HepG2 (cell line): ENCODE measurements around the gene TRIO. TPM values are rescaled to one million over a fixed set of nuclear protein-coding genes. Genes with fewer than 3 reads are reported as not detected.

Source experiments
- ATAC-seq: fragments of 200-7000 bp; cut with Tn5 transposase; 3 replicates; pipeline ENCODE4 v1.9.1; 2020; ENCODE audit warnings: mild to moderate bottlenecking, moderate library complexity
- BruUV-seq: library from RNA; stranded (reverse); fragments of 400-500 nt; replicated peaks from 2 replicates; lab custom pipeline; 2021; lab: Mats Ljungman, UMichigan
- CTCF ChIA-PET: fragments of 300-600 bp; formaldehyde crosslinking; extraction: SDS; loops from one replicate; lab custom pipeline; 2021; ENCODE audit warnings: low total read pairs, inconsistent platforms, low intra/inter-chr PET ratio; lab: Yijun Ruan, JAX
- POLR2A ChIA-PET: fragments of 350-600 bp; sonication (Branson Sonifier 250); formaldehyde crosslinking; loops from one replicate; lab custom pipeline; 2020; ENCODE audit warnings: antibody characterized with exemption, inconsistent platforms; lab: Yijun Ruan, JAX
- DNase-seq: peaks from one replicate; pipeline ENCODE4 v3.0.0-alpha.2; 2015; ENCODE audit warnings: low spot score
- FAIRE-seq: peaks from 3 replicates; lab custom pipeline; 2011; peaks lifted over from hg19 to GRCh38; lab: Jason Lieb, UNC
- H2AFZ ChIP-seq: one replicate; pipeline ENCODE4 v1.6.1; 2011; ENCODE audit warnings: low read length, inconsistent platforms
- H3K27ac ChIP-seq: fragments of 300-600 bp; 3 replicates; pipeline ENCODE4 v1.8.0; 2011; ENCODE audit warnings: mixed run types, mild to moderate bottlenecking, mixed read lengths, low read length, inconsistent platforms; ENCODE audit not compliant: insufficient read depth; ENCODE audit errors: extremely low read length
- H3K27me3 ChIP-seq, 2 experiments: fragments of 200-600 bp in 1 of 2; 2 replicates in 1 of 2; 3 replicates in 1 of 2; pipeline versions ENCODE4 v1.6.0 to v1.8.0; 2011; ENCODE audit warnings: low read length in 2 of 2, mild to moderate bottlenecking in 2 of 2, moderate library complexity in 2 of 2, inconsistent platforms in 1 of 2; ENCODE audit not compliant: insufficient read depth in 2 of 2, control insufficient read depth in 1 of 2
- H3K36me3 ChIP-seq, 2 experiments: fragments of 200-600 bp in 1 of 2; replicated peaks in 1 of 2; 2 replicates in 1 of 2; 3 replicates in 1 of 2; pipeline versions ENCODE4 v1.5.1 to v1.8.0; 2011; ENCODE audit warnings: low read length in 2 of 2, inconsistent platforms in 1 of 2; ENCODE audit not compliant: insufficient read depth in 2 of 2, control insufficient read depth in 1 of 2
- H3K4me1 ChIP-seq: 2 replicates; pipeline ENCODE4 v1.5.1; 2012; ENCODE audit warnings: low read length, inconsistent platforms; ENCODE audit not compliant: insufficient read depth
- H3K4me2 ChIP-seq: 2 replicates; pipeline ENCODE4 v1.6.0; 2011; ENCODE audit warnings: low read depth, low read length, inconsistent platforms
- H3K4me3 ChIP-seq, 3 experiments: fragments of 200-600 bp in 1 of 3; sonication (generic), shearing (Covaris generic) in 1 of 3; replicated peaks in 1 of 3; 2 replicates each; pipeline ENCODE4 v1.5.1; 2011 to 2016; ENCODE audit warnings: low read length in 3 of 3, inconsistent platforms in 2 of 3, low read depth in 2 of 3, mild to moderate bottlenecking in 2 of 3, control low read depth in 1 of 3, mixed read lengths in 1 of 3; ENCODE audit not compliant: insufficient read depth in 1 of 3
- H3K79me2 ChIP-seq: one replicate; pipeline ENCODE4 v1.6.1; 2011; ENCODE audit warnings: low read length, inconsistent platforms; ENCODE audit not compliant: insufficient read depth
- H3K9ac ChIP-seq: 2 replicates; pipeline ENCODE4 v1.6.0; 2011; ENCODE audit warnings: mild to moderate bottlenecking, low read depth, low read length, inconsistent platforms; ENCODE audit not compliant: insufficient read depth
- H3K9me3 ChIP-seq: 2 replicates; pipeline ENCODE4 v1.5.1; 2012; ENCODE audit warnings: mild to moderate bottlenecking, low read length
- H4K20me1 ChIP-seq: 2 replicates; pipeline ENCODE4 v1.6.0; 2011; ENCODE audit warnings: inconsistent platforms, mild to moderate bottlenecking, low read length, moderate library complexity; ENCODE audit not compliant: insufficient read depth
- ATF7 ChIP-seq, 2 experiments: fragments of 450-650 bp in 1 of 2; sonication (generic) in 1 of 2; formaldehyde crosslinking in 1 of 2; IDR thresholded peaks; 2 replicates each; pipeline versions ENCODE4 v1.4.0 to v1.6.1; 2016 to 2020; ENCODE audit warnings: antibody characterized with exemption in 1 of 2, mild to moderate bottlenecking in 1 of 2, missing genetic modification reagents in 1 of 2
- CC2D1A ChIP-seq: sonication (generic); formaldehyde crosslinking; IDR thresholded peaks from 2 replicates; pipeline ENCODE4 v1.8.1; 2023; ENCODE audit warnings: mild to moderate bottlenecking, missing genetic modification reagents
- CEBPG ChIP-seq: IDR thresholded peaks from 2 replicates; pipeline ENCODE4 v1.6.1; 2016
- CREBL2 ChIP-seq: sonication (generic); formaldehyde crosslinking; IDR thresholded peaks from 2 replicates; pipeline ENCODE4 v1.8.1; 2023; ENCODE audit warnings: missing genetic modification reagents, mild to moderate bottlenecking, borderline replicate concordance
- HNF1B ChIP-seq: sonication (generic); formaldehyde crosslinking; IDR thresholded peaks from 2 replicates; pipeline ENCODE4 v1.5.1; 2020; ENCODE audit warnings: mild to moderate bottlenecking, moderate library complexity, missing genetic modification reagents
- HOXA5 ChIP-seq: sonication (generic); formaldehyde crosslinking; IDR thresholded peaks from 2 replicates; pipeline ENCODE4 v1.4.0; 2020; ENCODE audit warnings: missing genetic modification reagents
- MBD4 ChIP-seq: IDR thresholded peaks from 2 replicates; pipeline ENCODE4 v1.6.1; 2012; ENCODE audit warnings: low read length, inconsistent platforms, borderline replicate concordance
- MIER3 ChIP-seq: IDR thresholded peaks from 2 replicates; pipeline ENCODE4 v1.6.1; 2016; ENCODE audit warnings: missing compliant biosample characterization, borderline replicate concordance
- MTF1 ChIP-seq: sonication (generic); formaldehyde crosslinking; IDR thresholded peaks from 2 replicates; pipeline ENCODE4 v1.5.0; 2020; ENCODE audit warnings: missing genetic modification reagents
- POLR2G ChIP-seq: fragments of 200-400 bp; formaldehyde crosslinking; IDR thresholded peaks from 2 replicates; pipeline ENCODE4 v1.6.1; 2018; ENCODE audit warnings: mild to moderate bottlenecking, low read depth, low read length, moderate library complexity
- SETDB1 ChIP-seq: sonication (generic); formaldehyde crosslinking; IDR thresholded peaks from 2 replicates; pipeline ENCODE4 v1.5.1; 2020; ENCODE audit warnings: missing genetic modification reagents, mild to moderate bottlenecking, borderline replicate concordance
- ZBTB39 ChIP-seq: sonication (generic); formaldehyde crosslinking; IDR thresholded peaks from 2 replicates; pipeline ENCODE4 v1.5.0; 2020; ENCODE audit warnings: missing genetic modification reagents
- ZFP36L1 ChIP-seq: sonication (generic); formaldehyde crosslinking; IDR thresholded peaks from 2 replicates; pipeline ENCODE4 v1.8.0; 2022; ENCODE audit warnings: mild to moderate bottlenecking, missing genetic modification reagents, moderate library complexity
- ZFP90 ChIP-seq: sonication (generic); formaldehyde crosslinking; IDR thresholded peaks from 2 replicates; pipeline ENCODE4 v1.8.0; 2022; ENCODE audit warnings: missing genetic modification reagents, mild to moderate bottlenecking, inconsistent platforms, borderline replicate concordance
- ZNF33B ChIP-seq: sonication (generic); formaldehyde crosslinking; IDR thresholded peaks from 2 replicates; pipeline ENCODE4 v1.5.1; 2020; ENCODE audit warnings: mild to moderate bottlenecking, missing genetic modification reagents
- ZNF563 ChIP-seq: sonication (generic); formaldehyde crosslinking; IDR thresholded peaks from 2 replicates; pipeline ENCODE4 v1.8.0; 2022; ENCODE audit warnings: mild to moderate bottlenecking, moderate library complexity, missing genetic modification reagents
- ZNF747 ChIP-seq: sonication (generic); formaldehyde crosslinking; IDR thresholded peaks from 2 replicates; pipeline ENCODE4 v1.8.1; 2023; ENCODE audit warnings: missing genetic modification reagents, mild to moderate bottlenecking, borderline replicate concordance
- ZSCAN22 ChIP-seq: sonication (generic); formaldehyde crosslinking; IDR thresholded peaks from 2 replicates; pipeline ENCODE4 v1.4.0; 2020; ENCODE audit warnings: mild to moderate bottlenecking, missing genetic modification reagents
- WGBS: methylation state at CpG from one replicate; pipeline ENCODE4 v1.1.6; 2017; ENCODE audit warnings: low lambda C conversion rate; 5-methylcytosine and 5-hydroxymethylcytosine counted together
- in situ Hi-C: cut with HindIII; loops from 2 replicates; pipeline ENCODE4 v1.10.0; 2017; ENCODE audit warnings: low pct_unique_long_range_greater_than_20kb; ENCODE audit not compliant: extremely low pct_ligation_motif_present
- intact Hi-C: fragments of 100-400 bp; cut with micrococcal nuclease; formaldehyde crosslinking; loops from one replicate; pipeline ENCODE4 v1.10.0; 2022; ENCODE audit not compliant: unreplicated experiment
- polyA plus RNA-seq, 8 experiments: library from polyadenylated mRNA; depleted of rRNA in 3 of 8; stranded (reverse) in 7 of 8; unstranded in 1 of 8; fragments of >200 nt; fragmentation: Illumina TruSeq in 4 of 8; extraction: Trizol in 4 of 8; gene quantifications; 2 replicates each; pipeline versions ENCODE4 v1.2.1 to v1.2.3, GENCODE V29; 2011 to 2016; ENCODE audit warnings: low read depth in 4 of 8, missing spikeins in 1 of 8, mixed read lengths in 1 of 8; ENCODE audit not compliant: insufficient read depth in 1 of 8
- total RNA-seq, 5 experiments: library from RNA; depleted of rRNA; stranded (reverse); fragments of >200 nt; fragmentation: Illumina TruSeq; extraction: Trizol; gene quantifications; 2 replicates each; pipeline ENCODE4 v1.2.3, GENCODE V29; 2016; ENCODE audit warnings: low read depth in 1 of 5

The TRIO gene
- total and polyA plus RNA-seq, 2 of the 13 experiments (the other 11 are each of a cell fraction or from before 2014, with no cell fraction given): 45.2 to 45.9 TPM

GRCh38 chr5:14313986-14314690 is 171.0 kb downstream of the TRIO start:
- DNase-seq (no peak), FAIRE-seq (no peak), ATAC-seq (no peak)
- POLR2A ChIA-PET: no interaction called here
- no peaks in the 10 kb centered on the region for H3K27me3 ChIP-seq
- CTCF ChIA-PET: no interaction called here
- TF ChIP-seq ZSCAN22 (CRISPR knock-in tag) (no peak), MIER3 (CRISPR knock-in tag) (no peak), CREBL2 (CRISPR knock-in tag) (no peak), ZNF563 (CRISPR knock-in tag) (no peak), ATF7 (IDR thresholded peaks at IDR 0.05) (no peak), ATF7 (CRISPR knock-in tag; IDR thresholded peaks at IDR 0.05) (no peak), MTF1 (CRISPR knock-in tag) (no peak), ZFP90 (CRISPR knock-in tag) (no peak), HOXA5 (no peak), ZNF33B (no peak), CEBPG (CRISPR knock-in tag) (no peak), HNF1B (no peak), ZNF747 (CRISPR knock-in tag) (no peak), ZBTB39 (CRISPR knock-in tag) (no peak), POLR2G (no peak), SETDB1 (no peak), CC2D1A (no peak), ZFP36L1 (CRISPR knock-in tag) (no peak), MBD4 (no peak)
- no peak overlapping the region for H2AFZ ChIP-seq
- no TSS peak for BruUV-seq
- no peaks in the 10 kb centered on the region for H3K79me2 ChIP-seq
- peaks cover 17 to 60% of the 10 kb centered on the region in 2 experiments; a peak in 4 of 5 replicates for H3K36me3 ChIP-seq
- 98% methylated on average over 4 of the region's 4 CpGs for WGBS
- H3K9ac ChIP-seq: no peak overlapping the region
- H3K4me3 ChIP-seq: no peak overlapping the region
- in situ Hi-C loops (no loop called here), intact Hi-C loops (no loop called here)
- no peaks in the 10 kb centered on the region for H4K20me1 ChIP-seq
- no peaks in the 10 kb centered on the region for H3K4me1 ChIP-seq
- no peaks in the 10 kb centered on the region for H3K9me3 ChIP-seq
- no peak overlapping the region for H3K27ac ChIP-seq
- H3K4me2 ChIP-seq: no peak overlapping the region
